DOHH2 (cell line): Measurements from ENCODE around the gene CRTC3.

Source experiments
- EZH2phosphoT487 ChIP-seq: fragments of 200-600 bp; sonication (generic); IDR thresholded peaks from 2 replicates; pipeline ENCODE4 v1.6.1; 2017; ENCODE audit warnings: borderline replicate concordance, mild to moderate bottlenecking, antibody characterized with exemption, low read length, moderate library complexity, mixed read lengths
- TF ChIP-seq, protein P1 (sequence below): fragments of 200-600 bp; sonication (generic); IDR thresholded peaks from one replicate; pipeline ENCODE4 v1.5.1; 2014; ENCODE audit warnings: antibody characterized with exemption, mild to moderate bottlenecking, low read depth, low read length; ENCODE audit not compliant: poor library complexity, severe bottlenecking

DNA sequence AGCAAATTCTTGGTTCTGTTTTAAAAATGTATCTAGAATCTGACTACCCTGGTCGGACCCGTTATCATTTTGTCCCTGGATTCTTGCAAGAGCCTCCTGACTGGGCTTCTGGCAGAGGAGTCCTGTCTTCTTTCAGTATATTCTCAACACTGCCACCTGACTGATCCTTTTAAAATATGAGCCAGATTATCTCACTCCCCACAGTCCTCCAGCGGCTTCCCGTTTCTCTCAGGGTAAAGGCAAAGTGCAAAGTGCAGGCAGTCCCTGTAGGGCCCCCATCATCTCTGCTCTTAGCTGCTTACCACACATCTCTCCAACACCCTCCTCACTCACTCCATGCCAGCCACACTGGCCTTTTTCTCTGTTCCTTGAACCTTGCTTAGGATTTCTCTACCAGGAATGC is 28.4 kb downstream of the CRTC3 start:
- TF ChIP-seq, protein P1, sequence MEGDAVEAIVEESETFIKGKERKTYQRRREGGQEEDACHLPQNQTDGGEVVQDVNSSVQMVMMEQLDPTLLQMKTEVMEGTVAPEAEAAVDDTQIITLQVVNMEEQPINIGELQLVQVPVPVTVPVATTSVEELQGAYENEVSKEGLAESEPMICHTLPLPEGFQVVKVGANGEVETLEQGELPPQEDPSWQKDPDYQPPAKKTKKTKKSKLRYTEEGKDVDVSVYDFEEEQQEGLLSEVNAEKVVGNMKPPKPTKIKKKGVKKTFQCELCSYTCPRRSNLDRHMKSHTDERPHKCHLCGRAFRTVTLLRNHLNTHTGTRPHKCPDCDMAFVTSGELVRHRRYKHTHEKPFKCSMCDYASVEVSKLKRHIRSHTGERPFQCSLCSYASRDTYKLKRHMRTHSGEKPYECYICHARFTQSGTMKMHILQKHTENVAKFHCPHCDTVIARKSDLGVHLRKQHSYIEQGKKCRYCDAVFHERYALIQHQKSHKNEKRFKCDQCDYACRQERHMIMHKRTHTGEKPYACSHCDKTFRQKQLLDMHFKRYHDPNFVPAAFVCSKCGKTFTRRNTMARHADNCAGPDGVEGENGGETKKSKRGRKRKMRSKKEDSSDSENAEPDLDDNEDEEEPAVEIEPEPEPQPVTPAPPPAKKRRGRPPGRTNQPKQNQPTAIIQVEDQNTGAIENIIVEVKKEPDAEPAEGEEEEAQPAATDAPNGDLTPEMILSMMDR, result no peak
- TF ChIP-seq EZH2phosphoT487, result no peak
